ENCODE measurements around the gene HOXD3. TPM values are rescaled to one million over a fixed set of nuclear protein-coding genes. Genes with fewer than 3 reads are reported as not detected.

HOXD3 gene
- total RNA-seq, 1 donor = 0.09 TPM

DNA sequence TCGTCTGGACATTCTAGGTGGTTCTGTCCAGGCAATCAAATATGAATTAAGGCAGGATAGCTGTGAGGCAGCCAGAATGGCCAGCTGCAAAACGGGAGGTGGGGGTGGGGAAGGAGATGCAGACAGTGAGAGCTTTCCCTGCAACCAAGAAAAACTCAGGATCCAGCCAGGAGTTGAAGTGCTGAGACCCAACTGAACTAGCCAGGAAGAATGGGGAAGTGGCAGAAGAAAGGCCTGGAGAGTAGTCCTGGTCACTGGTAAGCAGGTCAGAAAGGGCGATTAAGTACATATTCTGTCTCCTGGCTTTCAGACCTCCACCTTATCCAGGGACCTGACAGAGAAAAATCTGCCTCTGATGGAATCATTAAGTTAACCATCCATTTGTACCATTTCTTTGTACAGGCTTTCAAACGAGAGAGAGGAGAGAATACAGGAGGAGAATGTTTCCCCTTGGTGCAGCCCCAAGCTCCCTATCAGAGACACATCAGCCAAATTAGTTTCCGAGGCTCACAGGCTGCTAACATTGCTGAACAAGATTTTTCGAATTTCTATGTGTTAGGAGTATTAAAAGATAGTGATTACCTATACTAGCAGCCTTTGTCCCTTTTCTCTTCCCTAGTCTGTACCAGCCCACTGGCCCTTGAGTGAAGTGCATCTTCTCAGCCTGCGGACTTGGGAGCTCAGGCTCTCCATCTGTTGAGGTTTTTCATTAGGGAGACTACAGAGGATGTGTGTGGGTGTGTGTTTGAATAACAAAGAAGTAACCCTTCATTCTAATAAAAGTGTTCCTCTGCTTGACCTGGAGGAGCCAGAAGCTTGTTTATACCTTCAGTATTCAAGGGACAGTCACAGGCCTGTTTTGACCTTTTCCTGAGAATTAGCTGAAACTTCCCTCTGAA lies 18.9 kb downstream of the HOXD3 start:
- DNase-seq (ENCODE audit: low read depth) = no peak
- no peak overlapping the region for H3K4me3 ChIP-seq (ENCODE audit: low read depth, low read length)
- no peak for TF ChIP-seq CTCF (IDR thresholded peaks at IDR 0.05; ENCODE audit: insufficient read depth, low read length)

- no peak overlapping the region for H3K4me3 ChIP-seq (ENCODE audit: low read depth, low read length)
- no peak for TF ChIP-seq CTCF (IDR thresholded peaks at IDR 0.05; ENCODE audit: insufficient read depth, low read length)
- no peak for DNase-seq (ENCODE audit: low read depth)
These were observed 20.5 kb downstream of the HOXD3 start for GRCh38 chr2:176177580-176178037.

DNA sequence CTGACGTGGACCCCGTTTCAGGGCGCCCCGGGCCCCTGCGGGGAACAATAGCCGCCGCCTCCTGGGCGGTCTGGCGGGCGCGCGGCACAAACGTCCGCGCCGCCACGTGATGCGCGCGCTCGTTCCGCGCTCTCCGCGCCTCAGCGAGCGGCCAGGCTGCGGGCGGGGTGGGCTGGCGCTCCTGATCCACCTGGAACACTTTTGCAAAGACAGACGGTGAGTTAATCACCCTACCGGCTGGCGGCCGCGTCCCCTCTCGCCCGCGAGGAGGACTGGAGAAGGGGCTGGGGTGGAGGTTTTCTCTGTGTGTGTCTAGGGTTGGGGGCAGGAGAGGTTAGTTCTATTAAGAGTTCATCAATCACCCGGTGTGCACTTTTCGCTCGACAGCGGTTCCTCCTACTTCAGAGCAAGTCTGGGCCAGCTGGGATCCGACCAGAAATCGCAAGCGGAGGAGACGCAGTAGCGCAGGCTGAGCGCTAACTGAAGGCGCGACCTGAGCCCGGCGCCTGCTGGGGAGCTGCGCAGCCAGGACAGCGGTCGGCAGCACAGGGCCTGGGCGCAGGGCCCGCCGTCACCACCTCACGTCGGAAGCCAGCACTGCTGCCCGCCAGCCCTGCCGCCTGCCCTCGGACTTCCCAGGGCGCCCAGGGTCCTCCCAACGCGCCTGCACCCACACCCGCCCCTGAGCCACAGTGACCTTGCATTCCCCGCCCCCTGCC lies 21.1 kb downstream of the HOXD3 start:
- TF ChIP-seq CTCF (IDR thresholded peaks at IDR 0.05; ENCODE audit: insufficient read depth, low read length) = no peak
- no peak overlapping the region for H3K4me3 ChIP-seq (ENCODE audit: low read depth, low read length)
- DNase-seq (ENCODE audit: low read depth) = no peak

DNA sequence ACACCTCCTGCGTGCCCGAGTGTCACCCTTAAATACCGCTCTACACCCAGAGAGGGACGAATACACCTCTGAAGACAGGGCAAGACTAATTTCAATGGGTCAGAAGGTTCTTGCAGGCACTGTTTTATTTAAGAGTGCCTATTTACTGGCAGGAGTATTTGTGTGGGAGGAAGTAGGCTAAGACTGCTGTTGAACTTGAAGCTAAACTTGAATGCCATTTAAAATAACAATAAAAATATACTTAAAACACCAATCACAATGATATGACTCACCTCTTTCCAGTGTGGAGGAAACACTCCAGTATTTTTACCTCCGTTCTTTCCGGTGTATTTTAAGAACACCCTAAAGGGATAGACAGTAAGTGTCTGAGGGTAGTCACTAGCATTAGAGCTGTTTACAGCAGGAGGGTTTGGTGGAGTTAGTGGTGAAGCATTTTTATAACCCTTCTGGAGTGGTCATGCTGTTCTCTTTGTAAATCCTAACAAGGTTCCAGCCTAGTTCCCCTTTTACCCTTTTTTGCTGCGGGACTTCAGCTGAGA lies 21.7 kb downstream of the HOXD3 start:
- no peak for DNase-seq (ENCODE audit: low read depth)

GRCh38 chr2:176181551-176181950 lies 24.4 kb downstream of the HOXD3 start:
- TF ChIP-seq CTCF (IDR thresholded peaks at IDR 0.05; ENCODE audit: insufficient read depth, low read length) = no peak
- H3K4me3 ChIP-seq (ENCODE audit: low read depth, low read length) = no peak overlapping the region
- no peak for DNase-seq (ENCODE audit: low read depth)

More for the DNA sequence above, 21.7 kb downstream of the HOXD3 start:
- TF ChIP-seq CTCF (IDR thresholded peaks at IDR 0.05; ENCODE audit: insufficient read depth, low read length) = no peak
- no peak overlapping the region for H3K4me3 ChIP-seq (ENCODE audit: low read depth, low read length)

DNA sequence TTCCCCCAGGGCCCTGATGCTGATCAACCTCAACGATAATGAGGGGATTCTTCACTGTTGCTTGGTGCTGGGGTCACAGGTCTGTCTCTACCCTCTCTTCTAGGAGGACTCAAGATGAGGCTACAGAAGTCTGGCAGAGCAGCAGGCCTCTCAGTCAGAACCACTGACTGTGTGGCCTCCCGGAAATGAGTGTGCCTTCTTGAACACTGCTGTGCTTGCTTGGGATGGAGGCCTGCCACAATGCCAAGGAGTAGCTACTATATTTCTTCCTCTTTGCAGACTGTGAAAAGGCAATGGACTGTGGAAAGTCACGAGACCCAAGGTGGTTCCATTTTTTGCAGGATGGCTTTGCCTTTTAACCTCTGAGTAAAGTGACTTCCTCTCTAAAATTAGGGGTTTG lies 25.6 kb downstream of the HOXD3 start:
- no peak for TF ChIP-seq CTCF (IDR thresholded peaks at IDR 0.05; ENCODE audit: insufficient read depth, low read length)
- no peak for DNase-seq (ENCODE audit: low read depth)
- no peak overlapping the region for H3K4me3 ChIP-seq (ENCODE audit: low read depth, low read length)
